Keratinocyte (primary cell): Measurements from ENCODE around the gene ZMIZ1. TPM values are rescaled to one million over a fixed set of nuclear protein-coding genes. Genes with fewer than 3 reads are reported as not detected.

Experiments
- DNase-seq: peaks from one replicate; pipeline ENCODE4 v3.0.0-alpha.2; 2011; ENCODE audit warnings: low read depth, missing footprints, low spot score
- FAIRE-seq: peaks from 2 replicates; lab custom pipeline; 2011; peaks lifted over from hg19 to GRCh38; lab: Jason Lieb, UNC
- H2AFZ ChIP-seq: 2 replicates; pipeline ENCODE4 v1.6.0; 2012; ENCODE audit warnings: low read length, control low read depth, inconsistent platforms; ENCODE audit not compliant: control insufficient read depth
- H3K27ac ChIP-seq: 2 replicates; pipeline ENCODE4 v1.5.1; 2011; ENCODE audit warnings: low read length; ENCODE audit not compliant: control insufficient read depth, insufficient read depth
- H3K27me3 ChIP-seq: 3 replicates; pipeline ENCODE4 v1.6.0; 2011; ENCODE audit warnings: low read length; ENCODE audit not compliant: control insufficient read depth, insufficient read depth; ENCODE audit errors: extremely low read depth
- H3K36me3 ChIP-seq, 2 experiments: 2 replicates in 1 of 2; 3 replicates in 1 of 2; pipeline ENCODE4 v1.5.1; 2011; ENCODE audit warnings: low read length in 2 of 2, mild to moderate bottlenecking in 1 of 2; ENCODE audit not compliant: control insufficient read depth in 2 of 2, insufficient read depth in 2 of 2; ENCODE audit errors: extremely low read depth in 1 of 2
- H3K4me1 ChIP-seq: 3 replicates; pipeline ENCODE4 v1.5.1; 2011; ENCODE audit warnings: low read length; ENCODE audit not compliant: control insufficient read depth, insufficient read depth; ENCODE audit errors: extremely low read depth
- H3K4me2 ChIP-seq: 3 replicates; pipeline ENCODE4 v1.6.0; 2011; ENCODE audit warnings: low read depth, low read length; ENCODE audit not compliant: control insufficient read depth, insufficient read depth; ENCODE audit errors: extremely low read depth
- H3K4me3 ChIP-seq, 3 experiments: fragments of 200-600 bp in 1 of 3; sonication (generic) in 1 of 3; 2 replicates in 2 of 3; 3 replicates in 1 of 3; pipeline ENCODE4 v1.5.1; 2011 to 2016; ENCODE audit warnings: low read length in 3 of 3, mild to moderate bottlenecking in 3 of 3, control low read depth in 2 of 3, inconsistent platforms in 1 of 3, low read depth in 1 of 3, mixed read lengths in 1 of 3, mixed run types in 1 of 3, moderate library complexity in 1 of 3; ENCODE audit not compliant: control insufficient read depth in 2 of 3, insufficient read depth in 2 of 3; ENCODE audit errors: extremely low read depth in 1 of 3
- H3K79me2 ChIP-seq: 2 replicates; pipeline ENCODE4 v1.6.0; 2012; ENCODE audit warnings: low read length; ENCODE audit not compliant: control insufficient read depth, insufficient read depth
- H3K9ac ChIP-seq: 3 replicates; pipeline ENCODE4 v1.6.0; 2011; ENCODE audit warnings: low read length; ENCODE audit not compliant: control insufficient read depth, insufficient read depth; ENCODE audit errors: extremely low read depth
- H3K9me1 ChIP-seq: 3 replicates; pipeline ENCODE4 v1.6.0; 2011; ENCODE audit warnings: low read length; ENCODE audit not compliant: control insufficient read depth, insufficient read depth; ENCODE audit errors: extremely low read depth
- H3K9me3 ChIP-seq: 2 replicates; pipeline ENCODE4 v1.5.1; 2012; ENCODE audit warnings: low read depth, low read length; ENCODE audit not compliant: control insufficient read depth
- H4K20me1 ChIP-seq: 3 replicates; pipeline ENCODE4 v1.6.0; 2011; ENCODE audit warnings: low read length; ENCODE audit not compliant: control insufficient read depth, insufficient read depth; ENCODE audit errors: extremely low read depth
- EZH2 ChIP-seq: IDR thresholded peaks from one replicate; pipeline ENCODE4 v1.6.1; 2012; ENCODE audit warnings: inconsistent platforms, mild to moderate bottlenecking, low read length, moderate library complexity
- dilution Hi-C: fragments of 300-500 bp; cut with MboI; formaldehyde crosslinking; loops from one replicate; pipeline ENCODE4 v1.7.0; 2020; ENCODE audit warnings: low sequenced_read_pairs; ENCODE audit not compliant: extremely low pct_ligation_motif_present
- polyA plus RNA-seq, 5 experiments: library from polyadenylated mRNA; depleted of rRNA in 3 of 5; stranded (reverse) in 3 of 5; stranded (forward) in 1 of 5; unstranded in 1 of 5; fragments of >200 nt; gene quantifications; 1 replicate in 1 of 5; 2 replicates in 3 of 5; 3 replicates in 1 of 5; pipeline versions ENCODE4 v1.2.1 to v1.2.3, GENCODE V29; 2011 to 2012; ENCODE audit warnings: missing spikeins in 2 of 5, low read depth in 1 of 5, low replicate concordance in 1 of 5
- TF ChIP-seq, protein P1 (sequence below), 3 experiments: IDR thresholded peaks in 1 of 3; conservative IDR thresholded peaks in 1 of 3; optimal IDR thresholded peaks in 1 of 3; 2 replicates in 2 of 3; 3 replicates in 1 of 3; pipeline versions ENCODE3 to v1.5.1; 2011; ENCODE audit warnings: low read length in 3 of 3, mild to moderate bottlenecking in 3 of 3, moderate library complexity in 2 of 3, control low read depth in 1 of 3, inconsistent platforms in 1 of 3; ENCODE audit not compliant: insufficient read depth in 2 of 3; ENCODE audit errors: extremely low read depth in 1 of 3

The ZMIZ1 gene
- polyA plus RNA-seq, 1 donor (not counting 4 experiments of a cell fraction or from before 2014, with no cell fraction given), result 1.8 TPM

GRCh38 chr10:79354141-79354540 is 285.4 kb downstream of the ZMIZ1 start:
- Histone ChIP-seq H3K27me3 (no peaks in the 10 kb centered on the region), H2AFZ (no peak overlapping the region), H3K4me1 (peaks cover 11% of the 10 kb centered on the region), H3K4me3 (no peak overlapping the region), H3K4me2 (no peak overlapping the region), H3K9me1 (peaks cover 7% of the 10 kb centered on the region), H3K79me2 (peaks cover 28% of the 10 kb centered on the region), H4K20me1 (peaks cover 22% of the 10 kb centered on the region), H3K9ac (no peak overlapping the region), H3K36me3 (peaks cover 47 to 58% of the 10 kb centered on the region in 2 experiments), H3K9me3 (no peaks in the 10 kb centered on the region), H3K27ac (no peak overlapping the region)
- DNase-seq (no peak), FAIRE-seq (no peak)
- no peak for TF ChIP-seq EZH2
- TF ChIP-seq, protein P1, sequence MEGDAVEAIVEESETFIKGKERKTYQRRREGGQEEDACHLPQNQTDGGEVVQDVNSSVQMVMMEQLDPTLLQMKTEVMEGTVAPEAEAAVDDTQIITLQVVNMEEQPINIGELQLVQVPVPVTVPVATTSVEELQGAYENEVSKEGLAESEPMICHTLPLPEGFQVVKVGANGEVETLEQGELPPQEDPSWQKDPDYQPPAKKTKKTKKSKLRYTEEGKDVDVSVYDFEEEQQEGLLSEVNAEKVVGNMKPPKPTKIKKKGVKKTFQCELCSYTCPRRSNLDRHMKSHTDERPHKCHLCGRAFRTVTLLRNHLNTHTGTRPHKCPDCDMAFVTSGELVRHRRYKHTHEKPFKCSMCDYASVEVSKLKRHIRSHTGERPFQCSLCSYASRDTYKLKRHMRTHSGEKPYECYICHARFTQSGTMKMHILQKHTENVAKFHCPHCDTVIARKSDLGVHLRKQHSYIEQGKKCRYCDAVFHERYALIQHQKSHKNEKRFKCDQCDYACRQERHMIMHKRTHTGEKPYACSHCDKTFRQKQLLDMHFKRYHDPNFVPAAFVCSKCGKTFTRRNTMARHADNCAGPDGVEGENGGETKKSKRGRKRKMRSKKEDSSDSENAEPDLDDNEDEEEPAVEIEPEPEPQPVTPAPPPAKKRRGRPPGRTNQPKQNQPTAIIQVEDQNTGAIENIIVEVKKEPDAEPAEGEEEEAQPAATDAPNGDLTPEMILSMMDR (optimal IDR thresholded peaks at IDR 0.05 in 1 of 3, IDR thresholded peaks at IDR 0.05 in 1 of 3, conservative IDR thresholded peaks at IDR 0.05 in 1 of 3; ENCODE audit: extremely low read depth in 1 of 3, insufficient read depth in 2 of 3, low read length in 3 of 3), result no peak
- dilution Hi-C loops, result no loop called here

- TF ChIP-seq, protein P1 (optimal IDR thresholded peaks at IDR 0.05 in 1 of 3, IDR thresholded peaks at IDR 0.05 in 1 of 3, conservative IDR thresholded peaks at IDR 0.05 in 1 of 3; ENCODE audit: extremely low read depth in 1 of 3, insufficient read depth in 2 of 3, low read length in 3 of 3), result no peak
- TF ChIP-seq EZH2, result no peak
- H3K27me3 ChIP-seq, result no peaks in the 10 kb centered on the region
- no peak overlapping the region for H2AFZ ChIP-seq
- H3K4me1 ChIP-seq, result peaks cover 6% of the 10 kb centered on the region
- H3K9ac ChIP-seq, result no peak overlapping the region
- H3K9me1 ChIP-seq, result peaks cover 7% of the 10 kb centered on the region
- H4K20me1 ChIP-seq, result peaks cover 18% of the 10 kb centered on the region
- FAIRE-seq, result no peak
- no peak overlapping the region for H3K27ac ChIP-seq
- H3K9me3 ChIP-seq, result no peaks in the 10 kb centered on the region
- peaks cover 42 to 53% of the 10 kb centered on the region in 2 experiments for H3K36me3 ChIP-seq
- dilution Hi-C loops, result no loop called here
- no peak overlapping the region for H3K4me2 ChIP-seq
- no peak for DNase-seq
- H3K4me3 ChIP-seq, result no peak overlapping the region
- H3K79me2 ChIP-seq, result peaks cover 23% of the 10 kb centered on the region
These were observed 285.8 kb downstream of the ZMIZ1 start for GRCh38 chr10:79354615-79355014.
